H1 (cell line): ENCODE data around the gene SCAF11. TPM values are rescaled to one million over a fixed set of nuclear protein-coding genes. Genes with fewer than 3 reads are reported as not detected.

Source experiments
- CTCF ChIA-PET: fragments of 300-600 bp; sonication (Branson Sonifier 250); formaldehyde crosslinking; loops from one replicate; lab custom pipeline; 2021; ENCODE audit not compliant: partially characterized antibody; lab: Charles Lee
- POLR2A ChIA-PET: fragments of 300-600 bp; sonication (Branson Sonifier 250); formaldehyde crosslinking; loops from one replicate; lab custom pipeline; 2021; ENCODE audit warnings: inconsistent platforms; ENCODE audit not compliant: partially characterized antibody; lab: Charles Lee
- DNase-seq, 2 experiments: peaks; one replicate each; pipeline versions ENCODE4 v3.0.0 to v3.0.0-alpha.2; 2010 to 2022; ENCODE audit warnings: low spot score in 2 of 2, low read depth in 1 of 2, mixed read lengths in 1 of 2
- FAIRE-seq: peaks from 2 replicates; lab custom pipeline; 2011; peaks lifted over from hg19 to GRCh38; lab: Jason Lieb, UNC
- H2AFZ ChIP-seq: 2 replicates; pipeline ENCODE4 v1.8.1; 2012; ENCODE audit warnings: low read length, inconsistent platforms
- H2AK5ac ChIP-seq: 2 replicates; pipeline ENCODE4 v1.6.1; 2013; ENCODE audit warnings: low read depth, low read length
- H2BK120ac ChIP-seq: replicated peaks from 2 replicates; pipeline ENCODE3; 2013; ENCODE audit warnings: low read depth, low read length, inconsistent platforms
- H2BK12ac ChIP-seq: 2 replicates; pipeline ENCODE4 v1.6.1; 2013; ENCODE audit warnings: low read depth, low read length
- H2BK15ac ChIP-seq: 2 replicates; pipeline ENCODE4 v1.6.1; 2013; ENCODE audit warnings: low read length
- H2BK20ac ChIP-seq: 2 replicates; pipeline ENCODE4 v1.6.1; 2013; ENCODE audit warnings: low read length
- H2BK5ac ChIP-seq: 2 replicates; pipeline ENCODE4 v1.6.1; 2013; ENCODE audit warnings: low read depth, low read length
- H3K14ac ChIP-seq: 2 replicates; pipeline ENCODE4 v1.6.1; 2013; ENCODE audit warnings: inconsistent platforms; ENCODE audit not compliant: insufficient read length
- H3K18ac ChIP-seq: 2 replicates; pipeline ENCODE4 v1.6.1; 2013; ENCODE audit warnings: low read length; ENCODE audit errors: extremely low read depth
- H3K23ac ChIP-seq: 2 replicates; pipeline ENCODE4 v1.6.1; 2013; ENCODE audit warnings: inconsistent platforms; ENCODE audit not compliant: insufficient read length
- H3K23me2 ChIP-seq: 2 replicates; pipeline ENCODE4 v1.6.1; 2013; ENCODE audit warnings: low read depth, low read length
- H3K27ac ChIP-seq: 2 replicates; pipeline ENCODE4 v1.6.1; 2011; ENCODE audit warnings: low read depth, low read length, inconsistent platforms
- H3K27me3 ChIP-seq, 4 experiments: replicated peaks in 1 of 4; 1 replicate in 1 of 4; 2 replicates in 3 of 4; pipeline versions ENCODE4 v1.6.1 to v1.8.1; 2011 to 2013; ENCODE audit warnings: low read length in 3 of 4, mild to moderate bottlenecking in 3 of 4, inconsistent platforms in 2 of 4, mixed read lengths in 2 of 4, moderate library complexity in 1 of 4; ENCODE audit not compliant: control insufficient read depth in 3 of 4, insufficient read depth in 3 of 4; ENCODE audit errors: extremely low read depth in 1 of 4
- H3K36me3 ChIP-seq, 4 experiments: 2 replicates each; pipeline versions ENCODE4 v1.6.1 to v1.8.1; 2011 to 2013; ENCODE audit warnings: mild to moderate bottlenecking in 4 of 4, low read length in 3 of 4, moderate library complexity in 2 of 4, control low read depth in 1 of 4, inconsistent platforms in 1 of 4; ENCODE audit not compliant: insufficient read depth in 4 of 4, control insufficient read depth in 2 of 4
- H3K4ac ChIP-seq: replicated peaks from 2 replicates; pipeline ENCODE3; 2013; ENCODE audit warnings: low read length, low read depth, mixed read lengths, inconsistent platforms; ENCODE audit not compliant: insufficient read length
- H3K4me1 ChIP-seq, 4 experiments: replicated peaks in 1 of 4; 1 replicate in 1 of 4; 2 replicates in 3 of 4; pipeline versions ENCODE4 v1.6.1 to v1.8.1; 2011 to 2013; ENCODE audit warnings: low read length in 3 of 4, inconsistent platforms in 2 of 4, mixed read lengths in 1 of 4; ENCODE audit not compliant: insufficient read depth in 4 of 4, control insufficient read depth in 3 of 4
- H3K4me2 ChIP-seq, 2 experiments: 2 replicates each; pipeline versions ENCODE4 v1.6.1 to v1.8.1; 2011 to 2013; ENCODE audit warnings: low read depth in 2 of 2, low read length in 2 of 2, control low read depth in 1 of 2, inconsistent platforms in 1 of 2, mild to moderate bottlenecking in 1 of 2; ENCODE audit not compliant: insufficient read depth in 1 of 2
- H3K4me3 ChIP-seq, 4 experiments: fragments of 200-600, 300-600 bp in 1 of 4; sonication (generic), shearing (Covaris generic), sonication (Bioruptor Twin) in 1 of 4; 2 replicates each; pipeline versions ENCODE4 v1.5.1 to v1.8.1; 2011 to 2016; ENCODE audit warnings: low read length in 4 of 4, low read depth in 3 of 4, control low read depth in 2 of 4, inconsistent platforms in 2 of 4, mild to moderate bottlenecking in 2 of 4, mixed read lengths in 1 of 4, moderate library complexity in 1 of 4; ENCODE audit not compliant: insufficient read depth in 2 of 4; ENCODE audit errors: extremely low read depth in 1 of 4
- H3K56ac ChIP-seq: replicated peaks from 2 replicates; pipeline ENCODE3; 2013; ENCODE audit warnings: low read depth, mild to moderate bottlenecking, mixed read lengths, low read length, inconsistent platforms; ENCODE audit not compliant: insufficient read length
- H3K79me1 ChIP-seq: 2 replicates; pipeline ENCODE4 v1.6.1; 2013; ENCODE audit warnings: low read depth, low read length, control low read depth
- H3K79me2 ChIP-seq, 2 experiments: 2 replicates each; pipeline versions ENCODE4 v1.6.1 to v1.8.1; 2012 to 2013; ENCODE audit warnings: low read length in 2 of 2, mild to moderate bottlenecking in 2 of 2, inconsistent platforms in 1 of 2; ENCODE audit not compliant: insufficient read depth in 2 of 2, control insufficient read depth in 1 of 2
- H3K9ac ChIP-seq, 4 experiments: replicated peaks in 1 of 4; 1 replicate in 1 of 4; 2 replicates in 3 of 4; pipeline versions ENCODE4 v1.6.1 to v1.8.1; 2011 to 2013; ENCODE audit warnings: low read depth in 3 of 4, low read length in 3 of 4, control low read depth in 2 of 4, mild to moderate bottlenecking in 2 of 4, moderate library complexity in 2 of 4, inconsistent platforms in 1 of 4; ENCODE audit errors: extremely low read depth in 1 of 4
- H3K9me3 ChIP-seq, 2 experiments: 2 replicates each; pipeline versions ENCODE4 v1.6.1 to v1.8.1; 2012 to 2013; ENCODE audit warnings: mild to moderate bottlenecking in 2 of 2, moderate library complexity in 2 of 2, control low read depth in 1 of 2, inconsistent platforms in 1 of 2, low read depth in 1 of 2, low read length in 1 of 2, mixed read lengths in 1 of 2; ENCODE audit not compliant: insufficient read depth in 2 of 2
- H4K20me1 ChIP-seq, 2 experiments: replicated peaks in 1 of 2; 2 replicates each; pipeline versions ENCODE3 to v1.8.1; 2011 to 2013; ENCODE audit warnings: inconsistent platforms in 2 of 2, low read length in 2 of 2, mild to moderate bottlenecking in 1 of 2; ENCODE audit not compliant: insufficient read depth in 2 of 2, control insufficient read depth in 1 of 2
- H4K5ac ChIP-seq: 2 replicates; pipeline ENCODE4 v1.6.1; 2013; ENCODE audit warnings: low read length, low read depth, mixed read lengths, inconsistent platforms; ENCODE audit not compliant: insufficient read length
- H4K8ac ChIP-seq: 2 replicates; pipeline ENCODE4 v1.8.0; 2013; ENCODE audit warnings: mild to moderate bottlenecking, moderate library complexity, low read length, inconsistent platforms; ENCODE audit not compliant: insufficient read depth; ENCODE audit errors: extremely low read depth
- H4K91ac ChIP-seq: replicated peaks from 2 replicates; pipeline ENCODE3; 2013; ENCODE audit warnings: low read length, mixed read lengths, inconsistent platforms; ENCODE audit not compliant: insufficient read length
- ASH2L ChIP-seq: fragments of 200-600, 300-600 bp; sonication (generic); IDR thresholded peaks from one replicate; pipeline ENCODE4 v1.7.1; 2017; ENCODE audit warnings: low read length
- BRCA1 ChIP-seq: IDR thresholded peaks from 2 replicates; pipeline ENCODE4 v1.6.1; 2012; ENCODE audit warnings: low read depth, low read length, improper control_type of control experiment
- CEBPB ChIP-seq: IDR thresholded peaks from 2 replicates; pipeline ENCODE4 v1.6.1; 2012; ENCODE audit warnings: low read depth, low read length
- CHD2 ChIP-seq: IDR thresholded peaks from 2 replicates; pipeline ENCODE4 v1.6.1; 2012; ENCODE audit warnings: low read length, improper control_type of control experiment
- CTBP2 ChIP-seq: IDR thresholded peaks from 2 replicates; pipeline ENCODE4 v1.7.0; 2011; ENCODE audit warnings: borderline replicate concordance, mild to moderate bottlenecking, moderate library complexity, mixed read lengths, low read length; ENCODE audit not compliant: insufficient read depth, insufficient read length
- EZH2 ChIP-seq: fragments of 200-600 bp; sonication (generic); IDR thresholded peaks from 2 replicates; pipeline ENCODE4 v1.7.1; 2012; ENCODE audit warnings: low read depth, mild to moderate bottlenecking, moderate library complexity, low read length, inconsistent platforms; ENCODE audit not compliant: severe bottlenecking
- GTF2F1 ChIP-seq: IDR thresholded peaks from 2 replicates; pipeline ENCODE4 v1.6.1; 2012; ENCODE audit warnings: low read depth, low read length, improper control_type of control experiment, borderline replicate concordance
- JUN ChIP-seq: IDR thresholded peaks from 2 replicates; pipeline ENCODE4 v1.6.1; 2011; ENCODE audit warnings: low read depth, mild to moderate bottlenecking, improper control_type of control experiment, low read length
- KDM1A ChIP-seq: fragments of 200-600, 300-600 bp; sonication (generic); IDR thresholded peaks from 2 replicates; pipeline ENCODE4 v1.7.1; 2016; ENCODE audit warnings: mild to moderate bottlenecking, low read length, borderline replicate concordance
- POU5F1 ChIP-seq: IDR thresholded peaks from 2 replicates; pipeline ENCODE4 v1.6.1; 2011; ENCODE audit warnings: low read depth, mild to moderate bottlenecking, low read length, moderate library complexity
- SIN3A ChIP-seq, 2 experiments: IDR thresholded peaks in 1 of 2; conservative IDR thresholded peaks in 1 of 2; 2 replicates each; pipeline ENCODE4 v1.6.1; 2011 to 2012; ENCODE audit warnings: low read length in 2 of 2, improper control_type of control experiment in 1 of 2, low read depth in 1 of 2, mild to moderate bottlenecking in 1 of 2
- TBP ChIP-seq: IDR thresholded peaks from 2 replicates; pipeline ENCODE4 v1.6.1; 2011; ENCODE audit warnings: low read depth, low read length, improper control_type of control experiment
- WGBS, 2 experiments: shearing (Covaris generic) in 1 of 2; methylation state at CpG; one replicate each; pipeline versions ENCODE4 v1.1.6 to v1.1.7; 2013 to 2015; ENCODE audit warnings: low lambda C conversion rate in 2 of 2, mixed read lengths in 2 of 2, inconsistent platforms in 1 of 2, low coverage in 1 of 2, missing lambda C conversion rate in 1 of 2; ENCODE audit not compliant: insufficient replicate concordance in 2 of 2, insufficient coverage in 1 of 2, insufficient read length in 1 of 2; ENCODE audit errors: extremely low coverage in 1 of 2, missing lambda C conversion rate in 1 of 2; 5-methylcytosine and 5-hydroxymethylcytosine counted together
- polyA plus RNA-seq, 7 experiments: library from polyadenylated mRNA; depleted of rRNA in 3 of 7; stranded (reverse) in 5 of 7; unstranded in 2 of 7; fragments of >200 nt in 5 of 7; fragments of 200-250 nt in 2 of 7; gene quantifications; 1 replicate in 5 of 7; 2 replicates in 1 of 7; 4 replicates in 1 of 7; pipeline versions ENCODE4 v1.2.1 to v1.2.3, GENCODE V29; 2011 to 2013; ENCODE audit warnings: missing spikeins in 2 of 7, mixed read lengths in 2 of 7
- total RNA-seq: library from RNA; stranded (reverse); fragmentation: NEBNext Ultra II Directional; extraction: Animal tissue kit (Norgen Biotek cat#: 25700); gene quantifications from 2 replicates; pipeline ENCODE4 v1.2.1, GENCODE V29; 2021
- TF ChIP-seq, protein P1 (sequence below): IDR thresholded peaks from 2 replicates; pipeline ENCODE4 v1.6.1; 2011; ENCODE audit warnings: low read length, improper control_type of control experiment

Gene SCAF11
- total and polyA plus RNA-seq, 2 of the 8 experiments (the other 6 are each of a cell fraction or from before 2014, with no cell fraction given), result 15.1 to 77.8 TPM

DNA sequence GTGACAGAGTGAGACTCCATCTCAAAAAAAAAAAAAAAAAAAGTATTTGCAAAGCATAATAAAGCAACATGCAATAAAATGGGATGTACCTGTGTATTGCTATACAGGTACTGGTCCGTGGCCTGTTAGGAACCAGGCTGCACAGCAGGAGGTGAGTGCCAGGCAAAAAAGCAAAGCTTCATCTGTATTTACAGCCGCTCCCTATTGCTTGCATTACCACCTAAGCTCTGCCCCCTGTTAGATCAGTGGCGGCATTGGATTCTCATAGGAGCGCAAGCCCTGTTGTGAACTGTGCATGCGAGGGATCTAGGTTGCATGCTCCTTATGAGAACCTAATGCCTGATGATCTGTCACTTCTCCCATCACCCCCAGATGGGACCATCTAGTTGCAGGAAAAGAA, 113.3 kb downstream of the SCAF11 start:
- no peaks in the 10 kb centered on the region; the same call in 1 of the 2 replicates for H3K79me1 ChIP-seq
- no peaks in the 10 kb centered on the region for H3K4me1 ChIP-seq
- no peak overlapping the region for H3K4ac ChIP-seq
- no peak overlapping the region for H3K9ac ChIP-seq
- H2BK12ac ChIP-seq, result no peak overlapping the region
- 0 out of 4 replicates have a peak, but pooled peaks cover 0 to 2% of the 10 kb centered on the region in 2 experiments for H3K79me2 ChIP-seq
- no peak overlapping the region for H2BK5ac ChIP-seq
- CTCF ChIA-PET, result interaction anchor here (0.7 kb wide), 1 partner anchor 17 kb away, joined by 3 read pairs; no protein-coding TSS in a partner anchor
- no peak overlapping the region for H3K23ac ChIP-seq
- POLR2A ChIA-PET, result interaction anchor here (0.6 kb wide), 1 partner anchor 439 kb away, joined by 3 read pairs; no protein-coding TSS in a partner anchor
- peaks cover 0 to 1% of the 10 kb centered on the region in 2 experiments for H4K20me1 ChIP-seq
- H3K9me3 ChIP-seq, result no peaks in the 10 kb centered on the region
- H4K5ac ChIP-seq, result no peak overlapping the region
- H3K4me3 ChIP-seq, result no peak overlapping the region
- H3K4me2 ChIP-seq, result no peak overlapping the region
- H2BK120ac ChIP-seq, result no peak overlapping the region
- no peak overlapping the region for H3K18ac ChIP-seq
- H4K91ac ChIP-seq, result no peak overlapping the region
- DNase-seq (no peak), FAIRE-seq (no peak)
- H2BK20ac ChIP-seq, result no peak overlapping the region
- no peak overlapping the region for H3K56ac ChIP-seq
- H2AK5ac ChIP-seq, result no peak overlapping the region
- H3K27ac ChIP-seq, result no peak overlapping the region
- H3K14ac ChIP-seq, result no peak overlapping the region
- H2BK15ac ChIP-seq, result no peak overlapping the region
- H4K8ac ChIP-seq, result no peak overlapping the region
- TF ChIP-seq EZH2 (no peak), CHD2 (no peak), POU5F1 (no peak), TBP (no peak), SIN3A (conservative IDR thresholded peaks at IDR 0.05 in 1 of 2, IDR thresholded peaks at IDR 0.05 in 1 of 2; ENCODE audit: low read depth in 1 of 2, low read length in 2 of 2) (no peak), ASH2L (no peak), CEBPB (no peak), JUN (no peak), CTBP2 (no peak), BRCA1 (no peak), GTF2F1 (no peak), KDM1A (no peak)
- TF ChIP-seq, protein P1, sequence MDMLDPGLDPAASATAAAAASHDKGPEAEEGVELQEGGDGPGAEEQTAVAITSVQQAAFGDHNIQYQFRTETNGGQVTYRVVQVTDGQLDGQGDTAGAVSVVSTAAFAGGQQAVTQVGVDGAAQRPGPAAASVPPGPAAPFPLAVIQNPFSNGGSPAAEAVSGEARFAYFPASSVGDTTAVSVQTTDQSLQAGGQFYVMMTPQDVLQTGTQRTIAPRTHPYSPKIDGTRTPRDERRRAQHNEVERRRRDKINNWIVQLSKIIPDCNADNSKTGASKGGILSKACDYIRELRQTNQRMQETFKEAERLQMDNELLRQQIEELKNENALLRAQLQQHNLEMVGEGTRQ, result no peak
- H3K23me2 ChIP-seq, result no peaks in the 10 kb centered on the region
- H2AFZ ChIP-seq, result no peak overlapping the region
- 95% methylated on average over 5 of the region's 5 CpGs; no CpG with 5 or more reads in 1 of the 2 experiments for WGBS, 2 experiments
- H3K36me3 ChIP-seq, result peaks cover 0 to 28% (median 16%) of the 10 kb centered on the region in 4 experiments; a peak in 6 of 8 replicates
- H3K27me3 ChIP-seq, result no peaks in the 10 kb centered on the region
